ENCODE measurements around the gene ZNF844. TPM values are rescaled to one million over a fixed set of nuclear protein-coding genes. Genes with fewer than 3 reads are reported as not detected.

ZNF844 gene
- polyA plus RNA-seq, 1 donor from 2014 or later: 11.1 TPM

DNA sequence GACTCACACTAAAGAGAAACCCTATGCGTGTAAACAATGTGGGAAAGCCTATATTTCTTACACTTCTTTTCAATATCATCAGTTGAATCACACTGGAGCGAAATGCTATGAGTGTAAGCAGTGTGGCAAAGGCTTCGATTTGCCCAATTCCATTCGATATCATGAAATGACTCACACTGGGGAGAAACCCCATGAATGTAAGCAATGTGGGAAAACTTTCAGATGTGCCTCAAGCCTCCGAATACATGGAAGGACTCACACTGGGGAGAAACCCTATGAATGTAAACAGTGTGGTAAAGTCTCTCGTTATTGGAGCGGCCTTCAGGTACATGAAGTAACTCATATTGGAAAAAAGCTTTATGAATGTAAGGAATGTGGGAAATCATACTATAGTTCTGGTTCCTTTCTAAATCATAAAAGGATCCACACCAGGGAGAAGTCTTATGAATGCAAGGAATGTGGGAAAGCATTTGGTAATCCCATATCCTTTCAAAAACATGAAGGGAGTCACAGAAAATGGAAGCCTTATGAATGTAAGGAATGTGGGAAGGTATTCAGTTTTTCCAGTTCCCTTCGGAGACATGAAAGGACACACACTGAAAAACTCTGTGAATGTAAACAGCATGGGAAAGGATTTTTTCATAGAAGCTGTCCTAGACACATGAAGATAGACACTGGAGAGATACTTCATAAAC is 47.6 kb downstream of the ZNF844 start:
- TF ChIP-seq EZH2 (IDR thresholded peaks at IDR 0.05; ENCODE audit: borderline replicate concordance, insufficient read depth, low read length, poor library complexity, severe bottlenecking): no peak
- TF ChIP-seq, protein P1, sequence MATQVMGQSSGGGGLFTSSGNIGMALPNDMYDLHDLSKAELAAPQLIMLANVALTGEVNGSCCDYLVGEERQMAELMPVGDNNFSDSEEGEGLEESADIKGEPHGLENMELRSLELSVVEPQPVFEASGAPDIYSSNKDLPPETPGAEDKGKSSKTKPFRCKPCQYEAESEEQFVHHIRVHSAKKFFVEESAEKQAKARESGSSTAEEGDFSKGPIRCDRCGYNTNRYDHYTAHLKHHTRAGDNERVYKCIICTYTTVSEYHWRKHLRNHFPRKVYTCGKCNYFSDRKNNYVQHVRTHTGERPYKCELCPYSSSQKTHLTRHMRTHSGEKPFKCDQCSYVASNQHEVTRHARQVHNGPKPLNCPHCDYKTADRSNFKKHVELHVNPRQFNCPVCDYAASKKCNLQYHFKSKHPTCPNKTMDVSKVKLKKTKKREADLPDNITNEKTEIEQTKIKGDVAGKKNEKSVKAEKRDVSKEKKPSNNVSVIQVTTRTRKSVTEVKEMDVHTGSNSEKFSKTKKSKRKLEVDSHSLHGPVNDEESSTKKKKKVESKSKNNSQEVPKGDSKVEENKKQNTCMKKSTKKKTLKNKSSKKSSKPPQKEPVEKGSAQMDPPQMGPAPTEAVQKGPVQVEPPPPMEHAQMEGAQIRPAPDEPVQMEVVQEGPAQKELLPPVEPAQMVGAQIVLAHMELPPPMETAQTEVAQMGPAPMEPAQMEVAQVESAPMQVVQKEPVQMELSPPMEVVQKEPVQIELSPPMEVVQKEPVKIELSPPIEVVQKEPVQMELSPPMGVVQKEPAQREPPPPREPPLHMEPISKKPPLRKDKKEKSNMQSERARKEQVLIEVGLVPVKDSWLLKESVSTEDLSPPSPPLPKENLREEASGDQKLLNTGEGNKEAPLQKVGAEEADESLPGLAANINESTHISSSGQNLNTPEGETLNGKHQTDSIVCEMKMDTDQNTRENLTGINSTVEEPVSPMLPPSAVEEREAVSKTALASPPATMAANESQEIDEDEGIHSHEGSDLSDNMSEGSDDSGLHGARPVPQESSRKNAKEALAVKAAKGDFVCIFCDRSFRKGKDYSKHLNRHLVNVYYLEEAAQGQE (IDR thresholded peaks at IDR 0.05; ENCODE audit: borderline replicate concordance): no peak
- no peak for TF ChIP-seq TAF1 (IDR thresholded peaks at IDR 0.05; ENCODE audit: low read depth)
- no peak for TF ChIP-seq POLR2AphosphoS5 (IDR thresholded peaks at IDR 0.05)
- TF ChIP-seq, protein P2, sequence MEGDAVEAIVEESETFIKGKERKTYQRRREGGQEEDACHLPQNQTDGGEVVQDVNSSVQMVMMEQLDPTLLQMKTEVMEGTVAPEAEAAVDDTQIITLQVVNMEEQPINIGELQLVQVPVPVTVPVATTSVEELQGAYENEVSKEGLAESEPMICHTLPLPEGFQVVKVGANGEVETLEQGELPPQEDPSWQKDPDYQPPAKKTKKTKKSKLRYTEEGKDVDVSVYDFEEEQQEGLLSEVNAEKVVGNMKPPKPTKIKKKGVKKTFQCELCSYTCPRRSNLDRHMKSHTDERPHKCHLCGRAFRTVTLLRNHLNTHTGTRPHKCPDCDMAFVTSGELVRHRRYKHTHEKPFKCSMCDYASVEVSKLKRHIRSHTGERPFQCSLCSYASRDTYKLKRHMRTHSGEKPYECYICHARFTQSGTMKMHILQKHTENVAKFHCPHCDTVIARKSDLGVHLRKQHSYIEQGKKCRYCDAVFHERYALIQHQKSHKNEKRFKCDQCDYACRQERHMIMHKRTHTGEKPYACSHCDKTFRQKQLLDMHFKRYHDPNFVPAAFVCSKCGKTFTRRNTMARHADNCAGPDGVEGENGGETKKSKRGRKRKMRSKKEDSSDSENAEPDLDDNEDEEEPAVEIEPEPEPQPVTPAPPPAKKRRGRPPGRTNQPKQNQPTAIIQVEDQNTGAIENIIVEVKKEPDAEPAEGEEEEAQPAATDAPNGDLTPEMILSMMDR (IDR thresholded peaks at IDR 0.05; ENCODE audit: poor library complexity, severe bottlenecking): no peak
- TF ChIP-seq SMC3 (conservative IDR thresholded peaks at IDR 0.05; ENCODE audit: poor library complexity): no peak
- no peak for TF ChIP-seq MXI1 (conservative IDR thresholded peaks at IDR 0.05; ENCODE audit: poor library complexity, severe bottlenecking)
- TF ChIP-seq RAD21 (conservative IDR thresholded peaks at IDR 0.05): no peak
- TF ChIP-seq EP300 (conservative IDR thresholded peaks at IDR 0.05; ENCODE audit: poor library complexity, severe bottlenecking): no peak
- Histone ChIP-seq H3K9me2 (ENCODE audit: insufficient read depth, low read length) (no peaks in the 10 kb centered on the region), H4K20me1 (ENCODE audit: insufficient read depth) (no peaks in the 10 kb centered on the region), H3K27ac (ENCODE audit: low read length) (no peak overlapping the region), H3K9me3 (ENCODE audit: low read length) (no peaks in the 10 kb centered on the region), H3K4me2 (ENCODE audit: low read length) (no peak overlapping the region), H3K4me3 (ENCODE audit: low read length) (no peak overlapping the region), H3K79me2 (replicated peaks; ENCODE audit: insufficient read depth, low read length) (no peaks in the 10 kb centered on the region), H3K36me3 (ENCODE audit: insufficient read depth, low read length) (peaks cover 10% of the 10 kb centered on the region), H2AFZ (ENCODE audit: low read depth, low read length) (no peak overlapping the region), H3K27me3 (ENCODE audit: insufficient read depth, low read depth, low read length) (no peaks in the 10 kb centered on the region), H3K9ac (ENCODE audit: low read length) (no peak overlapping the region), H3F3A (ENCODE audit: insufficient read depth, low read length, poor library complexity, severe bottlenecking) (no peaks in the 10 kb centered on the region)

DNA sequence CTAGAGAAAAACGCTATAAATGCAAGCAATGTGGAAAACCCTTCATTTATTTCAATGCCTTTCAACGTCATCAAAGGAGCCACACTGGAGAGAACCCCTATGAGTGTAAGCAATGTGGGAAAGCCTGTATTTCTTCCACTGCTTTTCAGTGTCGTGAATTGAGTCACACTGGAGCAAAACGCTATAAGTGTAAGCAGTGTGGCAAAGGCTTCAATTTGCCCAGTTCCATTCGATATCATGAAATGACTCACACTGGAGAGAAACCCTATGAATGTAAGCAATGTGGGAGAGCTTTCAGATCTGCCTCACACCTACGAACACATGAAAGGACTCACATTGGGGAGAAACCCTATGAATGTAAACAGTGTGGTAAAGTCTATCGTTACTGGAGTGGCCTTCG is 48.2 kb downstream of the ZNF844 start:
- Histone ChIP-seq H3K9ac (ENCODE audit: low read length) (no peak overlapping the region), H3K79me2 (replicated peaks; ENCODE audit: insufficient read depth, low read length) (no peaks in the 10 kb centered on the region), H3K9me2 (ENCODE audit: insufficient read depth, low read length) (no peaks in the 10 kb centered on the region), H3K9me3 (ENCODE audit: low read length) (no peaks in the 10 kb centered on the region), H4K20me1 (ENCODE audit: insufficient read depth) (no peaks in the 10 kb centered on the region), H3K27me3 (ENCODE audit: insufficient read depth, low read depth, low read length) (no peaks in the 10 kb centered on the region), H3K27ac (ENCODE audit: low read length) (no peak overlapping the region), H2AFZ (ENCODE audit: low read depth, low read length) (no peak overlapping the region), H3K4me3 (ENCODE audit: low read length) (no peak overlapping the region), H3K4me2 (ENCODE audit: low read length) (no peak overlapping the region), H3K36me3 (ENCODE audit: insufficient read depth, low read length) (peaks cover 10% of the 10 kb centered on the region), H3F3A (ENCODE audit: insufficient read depth, low read length, poor library complexity, severe bottlenecking) (no peaks in the 10 kb centered on the region)
- TF ChIP-seq RAD21 (conservative IDR thresholded peaks at IDR 0.05) (no peak), EZH2 (IDR thresholded peaks at IDR 0.05; ENCODE audit: borderline replicate concordance, insufficient read depth, low read length, poor library complexity, severe bottlenecking) (no peak), TAF1 (IDR thresholded peaks at IDR 0.05; ENCODE audit: low read depth) (no peak), MXI1 (conservative IDR thresholded peaks at IDR 0.05; ENCODE audit: poor library complexity, severe bottlenecking) (no peak), EP300 (conservative IDR thresholded peaks at IDR 0.05; ENCODE audit: poor library complexity, severe bottlenecking) (no peak), POLR2AphosphoS5 (IDR thresholded peaks at IDR 0.05) (no peak)
- TF ChIP-seq, protein P1 (IDR thresholded peaks at IDR 0.05; ENCODE audit: borderline replicate concordance): no peak
- TF ChIP-seq, protein P2 (IDR thresholded peaks at IDR 0.05; ENCODE audit: poor library complexity, severe bottlenecking): no peak

Measured in neural cell (in vitro differentiated cells).